ENCODE data around the gene IL24. TPM values are rescaled to one million over a fixed set of nuclear protein-coding genes. Genes with fewer than 3 reads are reported as not detected.

Gene IL24
- total RNA-seq, 4 donors from 2014 or later: not detected

DNA sequence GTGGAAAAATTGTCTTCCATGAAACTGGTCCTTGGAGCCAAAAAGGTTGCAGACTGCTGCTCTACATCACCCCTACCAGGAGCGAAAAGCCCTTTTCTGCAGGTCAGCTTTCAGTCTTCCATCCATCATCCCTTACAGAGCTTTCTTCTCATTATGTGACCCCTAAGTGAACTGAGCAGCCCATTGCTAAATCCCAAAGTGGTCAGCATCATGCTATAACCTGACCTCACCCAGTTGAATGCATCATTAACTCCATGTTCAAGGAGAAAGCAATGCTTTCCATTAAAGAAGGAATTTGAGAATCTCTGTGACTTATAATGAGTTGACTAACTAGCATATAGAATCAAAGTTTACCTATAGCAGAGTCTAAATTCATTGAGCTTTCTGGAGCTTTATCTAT is 10.4 kb upstream of the IL24 start:
- no peaks in the 10 kb centered on the region for H3K9me3 ChIP-seq

DNA sequence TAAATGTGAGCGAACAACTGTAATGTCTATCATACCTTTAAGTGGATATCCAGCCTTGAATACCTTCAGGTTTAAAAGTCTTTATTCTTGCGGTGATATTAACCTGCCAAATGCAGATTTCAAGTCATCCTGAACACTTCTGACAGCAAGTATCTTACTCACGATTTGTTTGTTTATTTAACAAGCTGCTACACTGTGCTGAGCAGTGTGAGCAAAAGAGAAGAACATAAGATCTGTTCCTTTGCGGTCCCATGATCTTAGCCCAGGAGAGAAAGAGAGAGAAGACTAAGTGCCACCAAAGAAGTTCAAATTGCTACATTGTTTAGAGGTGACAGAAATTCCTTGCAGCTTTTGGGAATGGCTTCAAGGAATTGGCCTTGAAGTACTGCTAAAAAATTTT is 9.5 kb upstream of the IL24 start:
- H3K27ac ChIP-seq: no peak overlapping the region
- DNase-seq (ENCODE audit: low spot score in 2 of 2): no peak
- peaks cover 0 to 13% of the 10 kb centered on the region in 2 donors for H3K27me3 ChIP-seq
- H3K4me1 ChIP-seq: no peaks in the 10 kb centered on the region
- H3K9me3 ChIP-seq: no peaks in the 10 kb centered on the region
- H3K4me3 ChIP-seq: no peak overlapping the region
- TF ChIP-seq POLR2A (IDR thresholded peaks at IDR 0.05): no peak
- TF ChIP-seq EP300 (IDR thresholded peaks at IDR 0.05): no peak
- TF ChIP-seq CTCF (IDR thresholded peaks at IDR 0.05): no peak
- 67 to 80% methylated on average over 4 of the region's 4 CpGs for WGBS, 2 donors
- no peaks in the 10 kb centered on the region for H3K36me3 ChIP-seq

More for the DNA sequence above, 10.4 kb upstream of the IL24 start:
- Histone ChIP-seq H3K4me3 (no peak overlapping the region), H3K36me3 (no peaks in the 10 kb centered on the region), H3K27me3 (peaks cover 0 to 13% of the 10 kb centered on the region in 2 donors), H3K27ac (no peak overlapping the region), H3K4me1 (no peaks in the 10 kb centered on the region)
- TF ChIP-seq CTCF (IDR thresholded peaks at IDR 0.05) (no peak), POLR2A (IDR thresholded peaks at IDR 0.05) (no peak), EP300 (IDR thresholded peaks at IDR 0.05) (no peak)
- DNase-seq (ENCODE audit: low spot score in 2 of 2): no peak
- 88 to 92% methylated on average over 1 of the region's 1 CpG for WGBS, 2 donors

DNA sequence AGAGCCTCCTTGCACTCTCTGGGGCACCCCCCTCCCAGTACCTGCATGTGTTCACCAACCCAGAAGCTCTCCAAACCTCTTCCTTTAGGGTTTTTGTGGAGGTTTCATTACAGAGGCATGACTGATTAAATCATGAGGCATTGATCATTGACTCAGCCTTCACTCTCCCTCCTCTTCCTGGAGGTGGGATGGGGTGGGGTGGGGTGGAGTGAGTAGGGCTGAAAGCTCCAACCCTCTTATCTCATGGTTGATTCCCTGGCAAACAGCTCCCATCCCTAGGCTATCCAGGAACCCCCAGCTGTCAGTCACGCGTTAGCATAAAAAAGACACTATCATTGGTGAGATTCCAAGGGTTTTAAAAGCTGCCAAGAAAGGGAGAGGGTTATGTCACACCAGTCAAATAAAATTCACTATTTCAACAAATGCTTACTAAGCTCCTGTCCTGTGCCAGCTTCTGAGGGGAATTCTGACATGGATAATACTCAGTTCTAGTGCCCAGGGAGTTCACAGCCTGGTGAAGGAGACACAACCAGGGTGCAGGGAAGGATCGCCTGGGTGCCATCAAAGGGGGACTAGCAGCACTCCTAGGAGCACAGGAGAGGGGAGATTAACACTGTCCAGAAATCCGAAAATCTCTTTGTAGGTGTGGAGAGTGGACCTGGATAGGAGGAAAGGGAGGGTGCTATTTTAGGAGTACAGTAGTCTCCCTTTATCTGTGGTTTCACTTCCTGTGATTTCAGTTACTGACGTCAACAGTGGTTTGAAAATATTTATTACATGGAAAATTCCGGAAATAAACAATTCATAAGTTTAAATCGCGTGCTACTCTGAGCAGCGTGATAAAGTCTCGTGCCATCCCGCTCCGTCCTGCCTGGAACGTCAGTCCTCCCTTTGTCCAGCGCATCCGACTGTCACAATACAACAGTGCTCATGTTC is 6.8 kb upstream of the IL24 start:
- DNase-seq (ENCODE audit: low spot score in 2 of 2): no peak
- Histone ChIP-seq H3K27ac (no peak overlapping the region), H3K4me1 (no peaks in the 10 kb centered on the region), H3K9me3 (no peaks in the 10 kb centered on the region), H3K4me3 (no peak overlapping the region), H3K27me3 (peaks cover 0 to 13% of the 10 kb centered on the region in 2 donors), H3K36me3 (no peaks in the 10 kb centered on the region)
- peak; percentile 49 for TF ChIP-seq EP300 (IDR thresholded peaks at IDR 0.05)
- no peak for TF ChIP-seq CTCF (IDR thresholded peaks at IDR 0.05)
- no peak for TF ChIP-seq POLR2A (IDR thresholded peaks at IDR 0.05)
- 75 to 77% methylated on average over 15 of the region's 15 CpGs for WGBS, 2 donors

- Histone ChIP-seq H3K4me1 (no peaks in the 10 kb centered on the region), H3K4me3 (no peak overlapping the region), H3K9me3 (no peaks in the 10 kb centered on the region), H3K27me3 (peaks cover 0 to 13% of the 10 kb centered on the region in 2 donors), H3K27ac (no peak overlapping the region), H3K36me3 (no peaks in the 10 kb centered on the region)
- no peak for DNase-seq (ENCODE audit: low spot score in 2 of 2)
- TF ChIP-seq POLR2A (IDR thresholded peaks at IDR 0.05) (no peak), CTCF (IDR thresholded peaks at IDR 0.05) (no peak), EP300 (IDR thresholded peaks at IDR 0.05) (no peak)
- 80 to 83% methylated on average over 1 of the region's 1 CpG for WGBS, 2 donors
Observed at GRCh38 chr1:206891412-206891811, 5.8 kb upstream of the IL24 start.

DNA sequence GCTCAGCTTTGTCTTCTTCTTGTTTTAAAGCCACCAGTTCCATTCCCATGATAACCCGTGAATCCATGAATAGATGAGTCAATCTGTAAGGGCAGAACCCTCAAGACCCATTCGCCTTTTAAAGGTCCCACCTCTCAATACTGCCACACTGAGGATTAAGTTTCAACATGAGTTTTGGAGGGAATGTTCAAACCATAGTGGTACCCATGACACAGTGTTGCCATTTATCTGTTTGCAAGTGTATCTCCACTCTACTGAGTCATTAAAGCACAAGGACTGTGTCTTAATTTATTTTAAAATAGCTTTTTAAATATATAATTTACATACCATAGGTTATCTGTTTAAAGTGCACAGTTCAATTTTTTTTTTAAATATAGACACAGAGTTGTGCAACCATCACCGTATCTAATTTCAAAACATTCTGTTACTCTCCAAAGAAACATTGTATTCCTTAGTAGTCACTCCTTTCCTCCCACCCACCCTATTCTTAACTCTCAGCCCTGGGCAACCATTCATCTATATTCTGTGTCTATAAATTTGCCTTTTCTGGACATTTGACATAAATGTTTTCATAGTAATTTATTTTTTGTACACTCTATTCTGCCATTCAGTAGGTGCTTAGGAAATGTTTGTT is 4.8 kb upstream of the IL24 start:
- WGBS, 2 donors: 74 to 76% methylated on average over 3 of the region's 3 CpGs

More for the DNA sequence above, 4.8 kb upstream of the IL24 start:
- H3K36me3 ChIP-seq: no peaks in the 10 kb centered on the region
- TF ChIP-seq EP300 (IDR thresholded peaks at IDR 0.05): no peak
- no peak for TF ChIP-seq CTCF (IDR thresholded peaks at IDR 0.05)
- no peak for TF ChIP-seq POLR2A (IDR thresholded peaks at IDR 0.05)
- peaks cover 0 to 13% of the 10 kb centered on the region in 2 donors for H3K27me3 ChIP-seq
- H3K4me1 ChIP-seq: no peaks in the 10 kb centered on the region
- no peaks in the 10 kb centered on the region for H3K9me3 ChIP-seq
- H3K27ac ChIP-seq: no peak overlapping the region
- H3K4me3 ChIP-seq: no peak overlapping the region
- DNase-seq (ENCODE audit: low spot score in 2 of 2): no peak
